GM18870 (cell line): ENCODE results near the gene CCDC137.

Source experiments
- ATAC-seq: cut with Tn5 transposase; IDR thresholded peaks from one replicate; pipeline ENCODE4 v1.9.1; 2021; ENCODE audit warnings: moderate library complexity; ENCODE audit not compliant: unreplicated experiment

Gene CCDC137

GRCh38 chr17:81700353-81701287 lies 34.1 kb downstream of the CCDC137 start:
- no peak for ATAC-seq

GRCh38 chr17:81701288-81702071 lies 34.9 kb downstream of the CCDC137 start:
- no peak for ATAC-seq

DNA sequence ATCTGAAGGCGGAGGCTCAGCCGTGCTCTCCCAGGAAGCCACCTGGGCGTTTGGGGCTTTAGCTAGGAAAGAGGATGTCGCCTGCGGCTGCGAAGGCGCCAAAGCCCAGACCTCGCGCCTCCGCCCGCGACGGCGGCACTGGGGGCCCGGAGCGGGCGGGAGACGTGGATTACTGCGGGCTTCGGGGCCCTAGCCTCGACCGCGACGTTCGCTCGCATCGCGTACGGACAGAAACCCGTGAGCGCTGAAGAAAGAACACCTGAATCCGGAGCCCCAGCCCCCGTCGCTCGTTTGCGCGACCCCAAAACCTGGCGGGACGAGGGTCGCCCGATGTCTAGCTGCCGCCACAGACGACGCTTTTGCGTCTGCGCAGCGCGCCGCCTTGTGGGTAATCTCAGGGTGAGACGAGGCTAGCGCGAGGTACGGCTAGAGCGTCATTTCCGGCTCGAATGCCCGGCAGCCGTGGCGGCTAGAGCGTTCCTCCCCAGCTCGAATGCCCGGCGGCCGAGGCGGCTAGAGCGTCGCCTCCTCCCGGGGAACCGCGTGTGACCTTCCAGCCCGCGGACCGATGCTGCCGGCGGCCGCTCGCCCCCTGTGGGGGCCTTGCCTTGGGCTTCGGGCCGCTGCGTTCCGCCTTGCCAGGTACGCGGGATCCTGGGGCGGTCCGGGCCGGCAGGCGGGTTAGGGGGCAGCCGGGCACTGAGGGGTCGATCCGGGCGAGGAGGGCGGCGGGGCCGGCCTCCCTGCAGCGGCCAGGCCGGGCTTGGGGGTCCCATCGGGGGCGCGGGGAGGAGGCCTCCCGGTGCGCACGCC lies 36.6 kb downstream of the CCDC137 start, which contains the start of gene MRPL12:
Gene MRPL12 (plus strand): TSS at position 434 of the 813 bp plus-strand sequence. CDS start 135 bp downstream, at position 569.
- ATAC-seq = peak; percentile 69

GRCh38 chr17:81703747-81704654 lies 37.5 kb downstream of the CCDC137 start:
- ATAC-seq = peak; percentile 4

GRCh38 chr17:81705518-81706231 lies 39.1 kb downstream of the CCDC137 start:
- ATAC-seq = no peak

DNA sequence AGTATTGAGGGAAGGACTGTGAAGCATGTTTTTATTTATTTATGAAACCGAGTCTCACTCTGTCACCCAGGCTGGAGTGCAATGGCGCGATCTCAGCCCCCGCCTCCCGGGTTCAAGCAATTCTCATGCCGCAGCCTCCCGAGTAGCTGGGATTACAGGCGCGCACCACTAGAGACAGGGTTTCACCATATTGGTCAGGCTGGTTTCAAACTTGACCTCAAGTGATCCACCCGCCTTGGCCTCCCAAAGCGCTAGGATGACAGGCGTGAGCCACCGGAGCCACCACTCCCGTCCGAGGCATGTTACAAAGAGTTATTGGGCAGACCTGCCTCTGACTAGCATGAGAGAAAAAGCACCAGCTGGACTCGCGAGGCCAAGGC lies 39.7 kb downstream of the CCDC137 start:
- ATAC-seq = no peak

GRCh38 chr17:81706757-81707624 lies 40.5 kb downstream of the CCDC137 start:
- ATAC-seq = no peak

- ATAC-seq = no peak
Measured at GRCh38 chr17:81707725-81708646, 41.4 kb downstream of the CCDC137 start.

- ATAC-seq = no peak
Measured at GRCh38 chr17:81708739-81709185, 42.2 kb downstream of the CCDC137 start.

DNA sequence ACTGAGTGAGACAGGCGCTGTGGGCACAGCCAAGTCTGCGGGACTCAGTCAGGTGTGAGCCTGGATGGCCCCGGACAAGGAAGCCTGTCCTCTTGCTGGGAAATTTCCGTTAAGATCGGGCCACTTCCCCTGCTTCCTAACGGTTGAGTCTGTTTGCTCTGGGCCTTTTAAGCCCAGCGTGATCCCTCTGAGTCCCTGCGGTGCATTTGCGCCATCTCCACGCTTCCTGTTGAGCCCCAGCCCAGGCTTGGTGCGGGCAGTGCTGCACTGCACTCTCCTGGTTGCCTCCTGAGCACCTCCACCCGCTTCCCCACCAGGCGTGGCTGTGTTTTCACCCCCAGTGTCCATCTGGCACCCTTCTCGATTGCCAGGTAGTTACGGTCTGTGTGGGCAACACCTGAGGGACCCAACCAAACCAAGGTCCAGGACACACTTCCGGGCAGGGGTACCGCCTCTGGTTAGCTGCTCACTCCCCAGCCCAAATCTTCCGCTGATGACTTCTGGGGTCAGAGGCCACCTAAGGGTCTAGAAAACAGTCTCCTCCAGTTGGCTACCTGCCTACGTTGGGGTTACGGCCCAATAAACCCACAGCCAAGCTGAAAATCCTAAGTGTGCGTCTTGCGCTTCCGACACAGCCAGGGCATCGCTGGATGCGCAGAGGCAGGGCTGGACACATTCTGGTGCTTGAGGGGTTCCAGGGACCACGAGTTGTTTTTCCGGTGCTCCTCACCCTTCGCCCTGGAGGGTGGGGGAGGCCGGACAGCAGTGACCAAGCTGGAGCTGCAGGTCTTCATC lies 44.2 kb downstream of the CCDC137 start:
- ATAC-seq = no peak

GRCh38 chr17:81711814-81712467 lies 45.4 kb downstream of the CCDC137 start, which contains the start of gene SLC25A10:
Gene SLC25A10, plus strand, starts transcription at chr17:81712284. Its CDS starts 143 bp downstream, at chr17:81712427.
- ATAC-seq = no peak

DNA sequence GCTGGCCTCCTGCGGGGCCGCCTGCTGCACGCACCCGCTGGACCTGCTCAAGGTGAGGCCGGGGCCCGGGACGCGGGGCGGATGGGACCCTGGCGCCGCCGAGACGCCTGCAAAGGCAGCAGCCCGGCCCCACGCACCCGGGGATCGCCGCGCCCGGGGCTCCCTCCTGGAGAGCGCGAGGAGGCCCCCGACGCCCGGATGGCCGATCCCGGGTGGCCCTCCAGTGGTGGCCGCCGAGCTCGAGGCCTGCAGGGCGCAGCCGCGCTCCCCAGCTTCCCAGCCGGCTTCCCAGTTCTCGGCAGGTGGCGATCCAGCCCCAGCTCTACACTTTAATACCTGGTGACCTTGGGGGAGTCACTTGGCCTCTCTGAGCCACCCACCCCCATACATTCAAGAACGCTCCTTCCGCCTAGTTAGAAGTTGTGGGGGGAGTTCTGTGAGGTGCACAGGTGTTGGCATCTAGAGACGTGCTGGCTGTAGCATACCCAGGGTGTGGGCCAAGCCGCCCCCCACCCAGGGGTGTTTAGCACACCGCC lies 46.0 kb downstream of the CCDC137 start:
- no peak for ATAC-seq

DNA sequence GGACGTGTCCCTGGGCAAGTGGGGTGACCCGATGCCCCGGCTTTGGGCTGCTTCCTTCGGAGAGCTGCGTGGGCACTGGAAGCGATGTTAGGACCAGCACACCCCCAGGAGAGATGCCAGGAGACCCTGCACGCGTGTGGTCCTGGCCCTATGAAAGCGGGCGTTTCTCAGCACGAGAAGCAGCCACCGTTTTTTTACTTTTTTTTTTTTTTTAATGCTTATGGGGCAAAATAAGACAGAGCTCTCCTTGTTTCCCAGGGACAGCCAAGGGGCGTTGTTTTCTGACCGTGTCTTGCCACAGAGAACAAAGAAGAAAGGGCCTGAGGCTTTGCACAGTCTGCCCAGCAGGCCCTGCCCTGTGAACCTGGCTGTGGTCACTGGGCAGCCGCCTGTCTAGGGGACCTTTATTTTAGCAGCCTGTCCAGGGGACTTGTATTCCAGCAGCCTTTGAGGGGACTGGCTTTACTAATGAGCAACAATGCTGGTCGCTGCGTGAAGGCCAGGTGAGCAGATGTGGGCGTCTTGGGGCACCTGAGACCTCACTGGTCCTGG lies 46.5 kb downstream of the CCDC137 start:
- ATAC-seq = no peak

DNA sequence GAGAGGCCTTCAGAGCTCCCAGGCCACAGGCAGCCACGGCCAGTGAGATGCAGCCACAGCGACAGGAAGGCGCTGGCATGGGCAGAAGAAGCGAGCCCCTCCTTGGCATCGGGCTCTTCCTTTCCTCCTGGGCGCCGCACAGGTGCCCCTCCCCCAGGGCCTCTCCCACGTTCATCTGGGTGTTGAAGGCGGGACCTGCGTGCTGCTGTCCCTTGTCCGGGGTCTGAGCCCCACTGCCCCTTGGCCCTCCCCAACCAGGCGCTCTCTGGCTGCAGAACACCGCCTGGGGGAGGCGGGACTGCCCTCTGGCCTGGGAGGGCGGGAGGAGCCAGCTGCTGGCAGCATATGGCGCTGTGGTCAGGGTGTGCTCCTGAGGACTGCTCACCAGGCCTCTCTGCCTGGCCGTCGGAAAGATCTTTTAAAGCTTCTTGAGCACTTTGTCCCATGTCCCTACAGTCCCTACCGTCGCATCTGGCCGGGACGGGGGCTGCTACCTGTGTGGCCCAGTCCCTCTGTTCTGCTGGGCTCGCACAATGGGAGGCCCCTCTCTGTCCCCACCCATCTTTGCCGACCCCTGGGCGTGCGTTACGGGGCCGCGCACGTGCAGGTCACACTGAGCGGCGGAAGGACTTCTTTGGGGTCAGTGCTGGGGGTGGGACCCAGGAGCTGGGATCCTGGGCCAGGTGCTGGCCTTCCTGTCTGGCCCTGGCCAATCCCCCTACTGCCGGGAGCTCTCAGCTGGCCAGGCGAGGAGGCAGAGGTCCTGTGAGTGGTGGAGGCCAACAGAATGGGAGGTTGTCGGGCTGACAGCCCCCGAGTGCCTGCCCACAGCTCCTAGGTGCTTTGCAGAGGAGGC lies 47.2 kb downstream of the CCDC137 start:
- ATAC-seq = no peak
